GM18517 (cell line): ENCODE data around the gene PLG.
A peak's percentile ranks its signal among the peaks of the same experiment; 100 is the strongest.
"Not testable (repeated sequence)": the region's sequence is repeated elsewhere in the genome, so short reads cannot be mapped to it uniquely, and the experiment has no call there.

Experiments used
- ATAC-seq: cut with Tn5 transposase; IDR thresholded peaks from one replicate; pipeline ENCODE4 v1.9.1; 2021; ENCODE audit warnings: mild to moderate bottlenecking, moderate library complexity; ENCODE audit not compliant: unreplicated experiment

The PLG gene

GRCh38 chr6:160697826-160698225, 4.2 kb upstream of the PLG start:
- no peak for ATAC-seq

GRCh38 chr6:160704688-160705087, 2.6 kb downstream of the PLG start:
- not testable (repeated sequence) for ATAC-seq

GRCh38 chr6:160708993-160709392, 6.9 kb downstream of the PLG start:
- not testable (repeated sequence) for ATAC-seq

DNA sequence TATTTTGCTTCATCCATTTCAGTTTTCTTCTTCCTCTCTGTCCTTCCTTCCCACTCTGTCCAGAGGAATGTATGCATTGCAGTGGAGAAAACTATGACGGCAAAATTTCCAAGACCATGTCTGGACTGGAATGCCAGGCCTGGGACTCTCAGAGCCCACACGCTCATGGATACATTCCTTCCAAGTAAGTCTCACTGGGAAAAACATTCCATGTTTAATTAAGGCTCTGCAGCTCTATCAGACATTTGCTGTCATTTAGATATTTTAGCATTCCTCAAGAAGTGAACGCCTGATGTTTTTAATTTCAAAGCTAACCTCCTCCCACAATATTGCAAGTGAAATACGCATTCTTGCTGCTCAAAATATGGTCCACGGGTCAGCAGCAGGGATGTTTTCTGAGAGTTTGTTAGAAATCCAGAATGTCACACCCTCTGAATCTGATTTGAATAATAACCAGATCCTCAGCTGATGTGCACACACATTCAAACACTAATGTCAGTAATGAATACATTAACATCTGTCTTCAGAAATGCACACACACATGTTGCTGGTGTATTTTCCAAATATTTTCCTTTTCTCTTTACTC, 12.8 kb downstream of the PLG start:
- no peak for ATAC-seq

GRCh38 chr6:160730911-160731310, 28.9 kb downstream of the PLG start:
- no peak for ATAC-seq

GRCh38 chr6:160733050-160733646, 31.1 kb downstream of the PLG start:
- peak; percentile 78 for ATAC-seq

DNA sequence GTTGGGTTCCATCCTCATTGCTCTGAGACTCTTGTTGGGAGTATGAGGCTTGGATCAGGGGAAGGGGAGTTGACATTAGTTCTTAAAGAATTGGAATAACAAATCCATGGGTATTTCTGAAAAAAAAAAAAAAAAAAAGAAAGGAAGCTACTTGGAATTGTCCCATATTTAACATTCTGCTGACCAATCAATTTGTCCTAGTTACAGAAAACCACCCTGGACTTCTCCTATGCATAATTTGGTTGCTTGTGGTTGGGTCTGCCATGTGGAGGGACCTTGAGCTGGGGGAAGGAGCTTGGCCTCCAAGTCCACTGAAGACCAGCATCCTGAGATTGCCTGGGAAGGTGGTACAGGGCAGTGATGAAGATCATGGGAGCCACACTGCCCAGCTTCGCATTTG, 32.6 kb downstream of the PLG start:
- ATAC-seq = no peak

DNA sequence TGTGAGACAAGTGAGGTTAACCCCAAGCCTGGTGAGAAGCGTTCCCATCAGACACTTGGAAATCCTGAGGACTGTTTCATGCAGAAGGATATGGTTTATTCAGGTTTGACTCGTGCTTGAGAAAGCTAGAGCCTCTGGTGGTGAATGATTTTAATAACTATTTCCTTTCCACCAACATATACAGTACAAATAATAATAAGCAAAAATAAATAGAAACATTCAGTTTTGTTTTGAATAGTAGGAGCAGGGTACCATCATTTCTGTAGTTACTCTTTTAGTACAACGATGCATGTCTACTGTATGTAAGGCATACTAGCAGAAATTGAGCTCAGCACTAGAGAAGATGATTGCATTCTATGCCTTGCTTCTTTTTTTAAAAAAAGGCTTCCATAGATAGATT, 33.5 kb downstream of the PLG start:
- ATAC-seq = peak; percentile 85

- ATAC-seq = no peak
Observed at GRCh38 chr6:160737934-160738333, 35.9 kb downstream of the PLG start.

GRCh38 chr6:160739955-160740354, 37.9 kb downstream of the PLG start:
- ATAC-seq = no peak

DNA sequence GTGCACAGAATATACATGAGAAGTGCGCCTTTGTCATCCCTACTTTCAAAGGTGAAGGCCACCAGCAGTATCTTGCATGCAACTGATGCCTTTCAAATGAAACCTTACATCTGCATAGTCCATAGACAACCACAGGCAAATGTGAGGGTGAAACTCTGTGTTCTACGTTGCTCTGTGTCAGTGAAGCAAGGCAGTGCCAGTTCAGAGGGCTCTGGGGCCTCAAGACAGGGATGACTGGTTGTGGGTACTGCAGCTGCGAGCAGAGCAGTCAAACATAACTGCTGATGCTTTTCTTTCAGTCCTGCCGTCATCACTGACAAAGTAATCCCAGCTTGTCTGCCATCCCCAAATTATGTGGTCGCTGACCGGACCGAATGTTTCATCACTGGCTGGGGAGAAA, 39.0 kb downstream of the PLG start:
- ATAC-seq = peak; percentile 97

GRCh38 chr6:160742090-160742489, 40.0 kb downstream of the PLG start:
- peak; percentile 59 for ATAC-seq

- peak; percentile 85 for ATAC-seq
Observed at GRCh38 chr6:160750276-160750689, 48.2 kb downstream of the PLG start.

- ATAC-seq = not testable (repeated sequence)
Observed at GRCh38 chr6:160753211-160753610, 51.2 kb downstream of the PLG start.

- no peak for ATAC-seq
Observed at GRCh38 chr6:160755165-160755564, 53.1 kb downstream of the PLG start.

DNA sequence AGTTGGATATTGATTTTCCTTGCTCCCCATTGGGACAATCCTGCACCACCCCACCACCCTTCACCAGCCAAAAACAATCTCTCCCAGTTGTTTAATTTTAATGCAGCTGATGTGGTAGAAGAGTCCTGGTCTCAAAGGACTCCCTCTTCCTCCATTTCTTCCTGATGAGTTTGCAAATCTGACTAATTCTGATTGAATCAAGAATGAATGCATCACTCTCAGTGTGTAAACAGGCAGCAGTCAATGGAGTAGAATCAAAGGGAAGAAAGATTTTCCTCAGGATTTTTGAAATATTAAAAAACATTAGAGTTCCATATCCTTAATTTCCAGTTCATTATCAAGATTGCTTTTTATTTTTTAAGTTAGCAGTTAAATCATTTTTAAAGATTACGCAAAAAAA, 54.0 kb downstream of the PLG start:
- no peak for ATAC-seq

GRCh38 chr6:160756871-160757270, 54.8 kb downstream of the PLG start:
- no peak for ATAC-seq

DNA sequence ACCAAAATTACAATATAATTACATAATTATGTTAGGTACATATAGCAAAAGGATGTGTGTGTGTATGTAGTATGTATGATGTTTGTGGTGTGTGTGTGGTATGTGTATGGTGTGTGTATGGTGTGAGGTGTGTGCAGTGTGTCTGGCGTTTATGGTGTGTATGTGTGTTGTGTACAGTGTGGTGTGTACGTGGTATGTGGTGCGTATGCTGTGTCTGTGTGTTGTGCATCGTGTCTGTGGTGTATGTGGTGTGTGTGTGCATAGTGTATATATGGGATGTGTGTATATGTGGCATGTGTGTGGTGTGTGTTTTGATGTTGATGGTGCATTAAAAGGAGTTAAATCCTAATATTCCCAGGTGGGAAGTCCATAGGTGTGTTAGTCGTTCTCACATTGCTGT, 62.8 kb downstream of the PLG start:
- no peak for ATAC-seq

GRCh38 chr6:160765412-160765811, 63.4 kb downstream of the PLG start:
- no peak for ATAC-seq

DNA sequence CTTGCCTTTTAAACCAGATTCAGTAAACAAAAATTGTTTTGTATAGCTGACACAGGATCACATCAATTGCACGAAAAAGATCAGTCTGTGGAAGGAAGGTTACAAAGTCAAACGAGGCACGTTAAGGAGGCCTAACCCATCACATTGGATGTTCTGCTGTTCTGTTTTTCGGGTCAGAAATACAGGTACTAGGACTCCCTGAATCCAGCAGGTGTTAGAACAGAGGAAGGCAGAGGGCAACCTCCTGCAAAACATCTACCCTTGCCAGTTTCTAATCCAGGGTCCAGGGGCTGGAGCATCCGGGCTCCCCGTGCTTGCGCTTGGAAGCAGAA, 64.6 kb downstream of the PLG start:
- no peak for ATAC-seq

DNA sequence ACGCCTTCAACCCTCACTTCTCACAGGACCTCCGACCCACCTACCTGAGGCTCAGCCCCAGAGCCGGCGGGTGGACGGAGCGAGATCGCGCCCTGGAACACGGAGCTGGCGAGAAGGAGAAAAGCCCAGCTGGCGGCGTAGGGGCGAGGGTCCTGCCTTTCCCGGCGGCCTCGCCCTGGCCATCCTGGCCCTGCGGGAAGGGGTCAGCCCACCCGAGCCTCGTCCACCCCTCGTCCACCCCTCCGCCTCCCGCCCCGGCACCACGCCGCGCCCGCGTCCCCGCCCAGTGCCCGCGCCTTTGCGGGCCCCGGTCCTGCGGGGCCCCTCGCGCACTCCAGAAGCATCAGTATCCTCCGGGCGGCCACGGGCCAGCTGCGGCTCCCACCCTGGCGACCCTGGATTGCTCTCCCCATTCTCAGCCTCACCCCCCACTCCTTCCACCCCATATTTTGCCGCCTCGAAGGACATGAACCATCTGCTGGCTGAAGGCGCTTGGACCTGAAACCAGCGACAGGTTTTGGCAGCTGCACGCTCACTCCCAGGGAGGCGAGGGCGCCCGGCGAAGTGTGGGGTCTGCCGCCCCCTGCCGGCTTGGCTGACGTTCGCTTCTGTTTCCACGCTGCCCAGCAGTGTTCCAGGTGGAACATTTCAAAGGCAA, 65.1 kb downstream of the PLG start:
- ATAC-seq = peak; percentile 92

- ATAC-seq = peak; percentile 28
Observed at GRCh38 chr6:160767647-160768019, 65.6 kb downstream of the PLG start.

DNA sequence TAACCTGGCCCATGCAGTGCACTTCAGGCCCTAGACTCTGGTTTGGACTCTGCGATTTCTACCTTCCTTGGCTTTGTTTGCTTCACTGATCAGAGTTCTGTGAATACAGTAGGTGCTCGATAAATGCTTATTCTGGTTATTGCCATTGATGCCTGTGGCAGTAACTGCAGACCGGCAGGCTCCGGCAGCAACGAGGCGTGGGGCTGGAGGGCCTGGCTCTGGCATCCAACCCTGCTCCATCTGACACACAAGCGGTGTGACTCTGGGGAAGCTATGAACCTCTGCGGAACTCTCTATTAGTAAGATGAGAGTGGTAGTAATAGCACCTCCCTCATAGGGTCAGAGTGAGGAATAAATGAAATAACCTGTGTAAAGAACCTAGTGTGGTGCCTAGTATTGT, 66.1 kb downstream of the PLG start:
- ATAC-seq = no peak
